ENCODE measurements around the gene CNN2. TPM values are rescaled to one million over a fixed set of nuclear protein-coding genes. Genes with fewer than 3 reads are reported as not detected.

The CNN2 gene
- total RNA-seq, 1 experiment from 2014 or later: 97.9 TPM

GRCh38 chr19:1076046-1076386 lies 49.6 kb downstream of the CNN2 start:
- Histone ChIP-seq H3F3A (ENCODE audit: low read length, unreplicated experiment) (no peaks in the 10 kb centered on the region), H3K27ac (ENCODE audit: low read length) (no peak overlapping the region), H3K9me2 (replicated peaks; ENCODE audit: low read length) (no peaks in the 10 kb centered on the region), H3K4me2 (ENCODE audit: low read length) (no peak overlapping the region), H2AFZ (ENCODE audit: low read length) (no peak overlapping the region), H3K27me3 (ENCODE audit: low read length) (no peaks in the 10 kb centered on the region), H3K9me3 (ENCODE audit: low read length) (no peaks in the 10 kb centered on the region), H3K36me3 (ENCODE audit: low read depth, low read length) (no peaks in the 10 kb centered on the region), H3K4me3 (ENCODE audit: low read length) (no peak overlapping the region), H3K79me2 (ENCODE audit: low read length) (no peaks in the 10 kb centered on the region), H4K20me1 (ENCODE audit: low read length) (no peaks in the 10 kb centered on the region), H3K9ac (ENCODE audit: low read length) (no peak overlapping the region), H3K4me1 (ENCODE audit: insufficient read depth, low read length) (no peaks in the 10 kb centered on the region; the same call in 1 of the 2 replicates)
- DNase-seq (no peak), ATAC-seq (no peak)
- ChIA-PET POLR2A (ENCODE audit: unreplicated experiment) (interaction anchor here (0.6 kb wide), 1 partner anchor 10 kb away, joined by 3 read pairs; no protein-coding TSS in a partner anchor), CTCF (no interaction called here)
- no TSS peak for BruUV-seq (replicated peaks)
- intact Hi-C loops (cut with micrococcal nuclease): no loop called here
- TF ChIP-seq EZH2 (IDR thresholded peaks at IDR 0.05; ENCODE audit: low read length, unreplicated experiment) (no peak), EZH2phosphoT487 (IDR thresholded peaks at IDR 0.05; ENCODE audit: borderline replicate concordance, low read length) (no peak)

GRCh38 chr19:1076951-1077350 lies 50.5 kb downstream of the CNN2 start:
- Histone ChIP-seq H3K27ac (ENCODE audit: low read length) (no peak overlapping the region), H3K27me3 (ENCODE audit: low read length) (no peaks in the 10 kb centered on the region), H3K4me1 (ENCODE audit: insufficient read depth, low read length) (no peaks in the 10 kb centered on the region; the same call in 1 of the 2 replicates), H3K9me3 (ENCODE audit: low read length) (no peaks in the 10 kb centered on the region), H3K79me2 (ENCODE audit: low read length) (no peaks in the 10 kb centered on the region), H3K36me3 (ENCODE audit: low read depth, low read length) (no peaks in the 10 kb centered on the region), H3K9ac (ENCODE audit: low read length) (no peak overlapping the region), H4K20me1 (ENCODE audit: low read length) (no peaks in the 10 kb centered on the region), H2AFZ (ENCODE audit: low read length) (no peak overlapping the region), H3K9me2 (replicated peaks; ENCODE audit: low read length) (no peaks in the 10 kb centered on the region), H3K4me2 (ENCODE audit: low read length) (peak overlapping the region; percentile 61), H3K4me3 (ENCODE audit: low read length) (peak overlapping the region; percentile 48; the same call in 1 of the 2 replicates), H3F3A (ENCODE audit: low read length, unreplicated experiment) (no peaks in the 10 kb centered on the region)
- BruUV-seq (replicated peaks): no TSS peak
- TF ChIP-seq EZH2phosphoT487 (IDR thresholded peaks at IDR 0.05; ENCODE audit: borderline replicate concordance, low read length) (no peak), CTCF (conservative IDR thresholded peaks at IDR 0.05; ENCODE audit: low read depth, low read length) (no peak), EZH2 (IDR thresholded peaks at IDR 0.05; ENCODE audit: low read length, unreplicated experiment) (no peak)
- CTCF ChIA-PET: no interaction called here
- intact Hi-C loops (cut with micrococcal nuclease): no loop called here
- peak; percentile 77 for DNase-seq
- POLR2A ChIA-PET (ENCODE audit: unreplicated experiment): interaction anchor here (0.6 to 0.7 kb wide), 3 partner anchors 50 to 192 kb away, joined by 3 to 24 read pairs (median 9); partner anchors contain the start of gene CNN2
- ATAC-seq: peak; percentile 48

DNA sequence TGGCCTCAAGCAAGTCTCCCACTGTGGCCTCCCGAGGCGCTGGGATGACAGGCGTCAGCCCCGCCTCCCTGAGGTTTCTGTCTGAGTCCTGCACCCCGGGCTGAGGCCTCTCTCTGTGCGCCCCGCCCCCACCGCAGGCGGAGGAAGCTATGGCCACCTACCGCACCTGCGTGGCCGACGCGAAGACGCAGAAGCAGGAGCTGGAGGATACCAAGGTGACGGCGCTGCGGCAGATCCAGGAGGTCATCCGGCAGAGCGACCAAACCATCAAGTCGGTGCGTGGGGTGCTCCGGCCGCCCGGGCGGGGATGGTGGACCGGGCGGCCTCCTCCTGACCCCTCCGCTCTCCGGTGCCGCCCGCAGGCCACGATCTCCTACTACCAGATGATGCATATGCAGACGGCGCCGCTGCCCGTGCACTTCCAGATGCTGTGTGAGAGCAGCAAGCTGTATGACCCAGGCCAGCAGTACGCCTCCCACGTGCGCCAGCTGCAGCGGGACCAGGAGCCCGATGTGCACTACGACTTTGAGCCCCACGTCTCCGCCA lies 53.2 kb downstream of the CNN2 start:
- no peaks in the 10 kb centered on the region for H3K9me3 ChIP-seq (ENCODE audit: low read length)
- no peak overlapping the region for H3K27ac ChIP-seq (ENCODE audit: low read length)
- H4K20me1 ChIP-seq (ENCODE audit: low read length): no peaks in the 10 kb centered on the region
- H3K4me1 ChIP-seq (ENCODE audit: insufficient read depth, low read length): no peaks in the 10 kb centered on the region; the same call in 1 of the 2 replicates
- no TSS peak for BruUV-seq (replicated peaks)
- ChIA-PET POLR2A (ENCODE audit: unreplicated experiment) (no interaction called here), CTCF (no interaction called here)
- no peaks in the 10 kb centered on the region for H3F3A ChIP-seq (ENCODE audit: low read length, unreplicated experiment)
- ATAC-seq (no peak), DNase-seq (no peak)
- no peak overlapping the region for H3K9ac ChIP-seq (ENCODE audit: low read length)
- no peak for TF ChIP-seq CTCF (conservative IDR thresholded peaks at IDR 0.05; ENCODE audit: low read depth, low read length)
- no peak overlapping the region for H3K4me3 ChIP-seq (ENCODE audit: low read length)
- H3K36me3 ChIP-seq (ENCODE audit: low read depth, low read length): no peaks in the 10 kb centered on the region
- no peaks in the 10 kb centered on the region for H3K79me2 ChIP-seq (ENCODE audit: low read length)
- no peak overlapping the region for H3K4me2 ChIP-seq (ENCODE audit: low read length)
- no peak overlapping the region for H2AFZ ChIP-seq (ENCODE audit: low read length)
- no peaks in the 10 kb centered on the region for H3K27me3 ChIP-seq (ENCODE audit: low read length)
- intact Hi-C loops (cut with micrococcal nuclease): no loop called here
- no peaks in the 10 kb centered on the region for H3K9me2 ChIP-seq (replicated peaks; ENCODE audit: low read length)
